ENCODE results near the gene AMOTL2. TPM values are rescaled to one million over a fixed set of nuclear protein-coding genes. Genes with fewer than 3 reads are reported as not detected.

The AMOTL2 gene
- total RNA-seq, 2 experiments from 2014 or later, result not detected

DNA sequence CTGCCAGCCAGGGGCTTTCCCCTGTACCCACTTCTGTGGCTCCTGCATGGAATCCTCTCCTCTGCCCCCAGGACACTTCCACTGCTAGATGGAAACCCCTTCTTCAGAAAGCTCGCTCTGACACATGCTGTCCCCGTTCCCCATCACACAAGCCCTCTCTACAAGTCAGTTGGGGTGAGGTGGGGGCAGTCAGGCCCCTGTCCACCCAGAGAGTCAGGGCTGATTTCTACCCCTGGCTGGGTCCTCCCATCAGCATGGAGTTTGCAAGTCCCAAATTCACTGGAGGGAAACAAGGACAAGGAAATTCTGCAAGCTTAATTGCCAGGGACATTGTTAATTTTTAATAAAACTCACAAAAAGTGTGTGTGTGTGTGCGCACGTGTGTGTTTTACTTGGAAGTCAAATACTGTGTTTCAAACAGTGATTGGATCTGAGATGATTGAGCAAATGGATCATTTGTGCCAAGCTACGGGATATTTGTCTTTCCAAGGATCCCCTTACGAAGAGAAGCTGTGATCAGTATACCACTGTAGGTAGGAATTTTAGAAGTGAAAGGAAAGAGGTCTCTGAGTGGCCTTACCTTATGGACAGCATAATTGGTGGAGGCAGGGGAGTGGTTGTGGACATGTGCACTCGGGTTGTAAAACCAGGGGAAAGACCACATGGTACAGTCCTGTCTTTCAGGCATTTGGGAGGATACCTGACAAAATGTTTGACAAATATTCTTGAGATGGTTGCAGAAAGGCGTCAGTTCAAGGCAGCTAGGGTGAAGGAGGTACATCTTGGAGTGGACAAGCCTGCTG lies 1.5 kb upstream of the AMOTL2 start:
- Mint-ChIP-seq H3K9me3 (no peaks in the 10 kb centered on the region), H3K27ac (no peak overlapping the region), H3K36me3 (no peaks in the 10 kb centered on the region), H3K4me1 (peaks cover 8% of the 10 kb centered on the region), H3K4me3 (peak overlapping the region; percentile 18), H3K27me3 (peaks cover 62% of the 10 kb centered on the region)
- DNase-seq (no peak), ATAC-seq (ENCODE audit: low read depth) (no peak)
- POLR2A ChIA-PET, result no interaction called here

DNA sequence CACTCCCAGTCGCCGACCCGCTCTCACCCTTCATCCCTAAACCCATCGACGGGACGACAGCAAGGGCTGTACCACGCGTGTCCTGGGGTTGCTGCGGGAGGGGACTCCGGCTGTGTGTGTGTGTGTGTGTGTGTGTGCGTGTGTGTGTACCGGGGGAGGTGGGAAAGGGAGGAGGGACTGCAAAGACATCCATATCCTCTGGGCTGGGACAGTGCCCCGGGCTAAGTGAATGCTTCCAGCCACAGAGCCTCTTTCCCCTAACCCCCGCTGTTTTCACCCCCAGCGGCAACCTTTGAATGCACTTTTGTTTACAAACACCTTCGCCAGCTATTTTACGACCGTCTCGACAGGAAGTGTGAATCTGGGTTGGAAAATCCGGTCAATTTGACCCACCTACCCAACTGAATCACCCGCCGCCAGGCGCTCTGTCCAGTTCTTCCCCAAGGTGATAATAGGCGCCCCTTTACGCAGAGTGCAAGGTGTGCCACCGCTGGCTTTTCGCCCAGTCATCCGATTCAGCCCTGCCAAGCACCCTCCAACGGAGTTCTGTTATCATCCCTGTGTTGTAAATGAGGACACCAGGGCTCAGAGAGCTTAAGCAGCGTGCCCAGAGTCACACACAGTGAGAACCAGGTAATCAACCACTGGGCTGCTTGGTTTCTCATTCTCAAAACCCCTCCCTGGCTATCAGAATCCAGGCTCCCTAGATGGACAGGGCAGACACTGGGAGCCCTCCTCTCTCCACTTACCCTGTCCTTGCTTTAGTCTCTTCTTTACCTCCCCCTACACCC lies 739 bp upstream of the AMOTL2 start:
- DNase-seq (no peak), ATAC-seq (ENCODE audit: low read depth) (peak; percentile 25)
- Mint-ChIP-seq H3K4me1 (peaks cover 6% of the 10 kb centered on the region), H3K4me3 (peak overlapping the region; percentile 79), H3K36me3 (no peaks in the 10 kb centered on the region), H3K27me3 (peaks cover 54% of the 10 kb centered on the region), H3K9me3 (no peaks in the 10 kb centered on the region), H3K27ac (no peak overlapping the region)
- POLR2A ChIA-PET, result no interaction called here

DNA sequence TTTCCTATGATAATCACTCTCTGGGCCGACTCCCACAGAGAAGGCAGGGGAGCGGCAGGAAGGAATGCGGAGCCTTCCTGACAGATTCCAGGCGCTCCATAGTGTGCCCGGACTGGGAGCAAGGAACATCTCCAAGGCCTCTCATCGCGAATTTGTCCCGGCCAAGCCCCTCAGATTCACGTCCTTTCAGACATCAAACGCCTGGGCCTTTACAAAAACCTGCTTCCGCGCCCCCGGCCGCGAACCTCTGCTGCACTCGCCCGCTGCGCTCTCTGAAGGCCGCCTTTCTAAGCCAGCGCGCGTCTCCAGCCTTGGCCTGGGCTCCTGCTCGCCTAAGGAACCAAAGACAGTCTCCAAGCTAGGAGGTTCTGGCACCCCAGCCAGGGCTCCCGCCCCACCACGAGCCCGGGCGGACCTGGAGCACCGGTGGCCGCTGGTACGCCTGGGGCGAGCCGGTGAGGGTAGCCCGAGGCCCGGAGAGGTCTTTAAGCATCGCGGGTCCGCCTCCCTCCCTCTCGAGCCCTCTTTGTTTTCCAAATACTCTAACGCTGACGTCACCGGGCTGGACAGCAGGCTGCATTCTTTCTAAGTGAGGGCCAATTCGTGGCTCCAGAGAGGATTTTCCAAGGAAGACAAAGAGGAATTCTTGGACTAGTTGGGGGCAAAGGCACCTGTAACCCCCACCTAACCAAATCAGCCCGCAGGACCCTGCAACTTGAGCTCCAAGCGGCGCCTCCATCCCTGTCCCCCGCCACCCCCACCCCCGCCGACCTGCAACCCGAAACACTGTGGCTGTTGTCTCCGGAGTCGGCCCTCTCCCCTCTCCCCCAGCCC lies 759 bp downstream of the AMOTL2 start:
- DNase-seq, result no peak
- peaks cover 6% of the 10 kb centered on the region for H3K4me1 Mint-ChIP-seq
- POLR2A ChIA-PET, result no interaction called here

DNA sequence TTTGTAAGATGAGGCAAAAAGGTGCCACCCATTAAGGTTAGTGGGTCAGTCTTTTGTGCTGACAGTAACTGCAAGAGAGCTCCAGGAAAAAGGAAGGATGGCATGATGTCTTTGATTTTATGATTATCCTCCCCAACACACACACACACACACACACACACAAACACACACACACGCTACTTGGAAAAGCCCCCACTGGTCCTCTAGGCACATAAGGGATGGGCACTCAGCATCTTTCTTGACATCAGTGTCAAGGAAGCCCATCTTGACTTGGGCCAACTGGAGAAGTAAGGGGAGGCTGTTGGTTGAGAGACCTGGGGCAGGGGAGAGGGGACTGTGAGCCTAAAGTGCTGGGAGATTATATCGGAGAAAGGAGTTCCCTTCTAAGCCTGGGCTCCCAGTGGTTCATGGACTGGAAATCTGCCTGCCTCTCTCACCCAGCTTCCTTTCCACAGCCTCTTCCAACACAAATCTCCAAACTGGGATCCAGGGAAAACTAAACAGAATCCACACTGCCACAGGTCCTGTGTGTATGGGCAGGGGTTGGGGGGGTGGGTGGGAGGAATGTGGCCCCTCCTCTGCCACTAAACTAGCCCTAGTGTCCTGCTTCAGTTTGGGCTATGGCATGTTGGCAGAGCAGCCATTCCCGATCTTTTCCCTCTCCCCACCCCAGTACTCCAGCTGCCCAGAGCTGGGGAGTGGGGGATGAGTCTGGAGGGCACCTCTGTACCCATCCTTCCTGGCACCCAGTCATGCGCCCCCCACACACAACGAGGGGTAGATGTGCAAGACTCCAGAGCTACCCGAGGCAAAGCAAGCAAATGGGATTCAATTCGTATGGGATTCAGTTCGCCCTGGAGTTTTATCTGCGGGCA lies 1.6 kb downstream of the AMOTL2 start:
- ATAC-seq (ENCODE audit: low read depth), result no peak
- Mint-ChIP-seq H3K36me3 (no peaks in the 10 kb centered on the region), H3K27ac (no peak overlapping the region), H3K4me1 (peaks cover 6% of the 10 kb centered on the region), H3K4me3 (no peak overlapping the region), H3K27me3 (peaks cover 54% of the 10 kb centered on the region), H3K9me3 (no peaks in the 10 kb centered on the region)
- POLR2A ChIA-PET, result no interaction called here
- DNase-seq, result no peak

More for the DNA sequence above, 759 bp downstream of the AMOTL2 start:
- no peak overlapping the region for H3K27ac Mint-ChIP-seq
- H3K27me3 Mint-ChIP-seq, result peaks cover 56% of the 10 kb centered on the region
- no peak for ATAC-seq (ENCODE audit: low read depth)
- H3K4me3 Mint-ChIP-seq, result peak overlapping the region; percentile 79
- H3K9me3 Mint-ChIP-seq, result no peaks in the 10 kb centered on the region
- no peaks in the 10 kb centered on the region for H3K36me3 Mint-ChIP-seq

DNA sequence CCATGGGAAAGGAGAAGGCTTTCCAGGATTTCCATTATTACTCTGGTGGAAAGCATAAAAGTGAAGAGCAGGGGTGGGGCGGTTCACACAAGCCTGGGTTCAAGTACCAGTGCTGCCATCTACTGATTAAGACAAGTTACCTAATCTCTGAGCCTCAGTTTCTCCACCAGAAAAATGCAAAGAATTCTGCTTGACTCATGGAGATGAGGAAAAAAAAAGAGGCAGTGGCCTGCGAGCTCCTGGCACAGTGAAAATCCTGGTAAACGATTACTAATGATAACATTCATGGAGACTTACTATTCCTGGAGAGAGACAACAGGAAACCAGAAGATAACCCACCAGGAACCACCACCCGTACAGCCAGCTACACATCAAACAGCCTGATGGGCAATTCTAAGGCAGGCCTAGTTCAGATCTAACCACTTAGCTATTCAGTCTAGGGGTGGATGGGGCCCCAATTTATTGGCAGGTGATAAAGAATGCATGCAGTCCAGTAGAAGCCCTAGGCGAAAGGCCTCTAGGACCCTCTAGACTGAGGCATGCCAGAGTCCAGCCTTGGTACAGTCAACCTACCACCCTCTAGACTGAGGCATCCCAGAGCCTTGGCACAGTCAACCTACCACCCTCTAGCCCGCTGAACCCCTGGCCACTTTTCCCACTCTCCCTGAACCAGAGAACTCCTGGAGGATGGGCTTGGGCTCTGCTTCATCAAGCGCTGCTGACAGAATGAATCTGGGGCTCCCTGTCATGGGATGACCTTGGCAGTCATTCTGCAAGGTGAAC lies 2.5 kb downstream of the AMOTL2 start:
- H3K36me3 Mint-ChIP-seq, result no peaks in the 10 kb centered on the region
- no peak for ATAC-seq (ENCODE audit: low read depth)
- POLR2A ChIA-PET, result no interaction called here
- H3K9me3 Mint-ChIP-seq, result no peaks in the 10 kb centered on the region
- H3K4me1 Mint-ChIP-seq, result peaks cover 6% of the 10 kb centered on the region
- peaks cover 50% of the 10 kb centered on the region for H3K27me3 Mint-ChIP-seq
- no peak overlapping the region for H3K27ac Mint-ChIP-seq
- no peak overlapping the region for H3K4me3 Mint-ChIP-seq
- no peak for DNase-seq

DNA sequence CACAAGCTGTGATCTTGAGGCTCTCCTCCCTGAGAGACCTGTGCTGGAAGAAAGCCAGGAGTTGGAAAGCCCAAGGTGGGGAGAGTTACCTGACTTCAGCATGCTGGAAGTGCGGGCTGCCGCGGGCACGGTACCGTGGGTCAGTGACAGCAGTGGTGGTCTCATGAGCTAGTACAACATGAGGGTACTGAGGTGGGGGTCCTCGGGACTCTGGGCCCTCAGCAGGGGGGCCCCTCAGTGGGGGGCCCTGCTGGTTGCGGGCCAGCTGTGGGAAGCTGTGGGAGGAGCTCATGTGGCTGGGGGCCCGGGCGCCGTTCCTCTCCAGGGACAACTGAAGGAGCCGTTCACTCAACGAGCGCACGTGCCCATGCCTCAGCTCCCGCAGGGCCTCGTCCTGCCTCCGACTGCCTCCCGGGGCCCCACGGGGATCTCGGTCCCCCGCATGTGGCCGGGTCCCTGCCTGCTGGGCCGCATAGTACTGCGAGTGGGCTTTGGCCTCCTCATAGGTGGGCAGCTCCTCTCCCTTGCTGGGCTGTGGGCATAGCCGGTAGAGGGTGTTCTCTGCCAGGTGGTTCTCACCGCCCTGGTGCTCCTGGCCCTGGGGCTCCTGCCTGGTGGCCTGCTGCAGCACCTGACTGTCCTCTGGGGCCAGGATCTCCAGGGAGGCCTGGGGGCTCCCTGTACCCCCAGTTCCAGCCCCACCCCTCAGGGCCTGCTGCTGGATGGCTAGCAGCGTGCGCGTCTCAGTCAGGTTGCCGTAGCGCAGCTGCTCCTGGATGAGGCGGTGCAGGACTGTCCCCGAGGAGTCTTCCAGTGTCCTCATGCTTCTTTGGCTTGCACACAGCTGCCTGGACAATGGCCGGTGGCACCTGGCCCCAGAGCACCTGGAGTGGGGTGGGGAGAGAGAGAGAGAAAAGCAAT lies 3.4 kb downstream of the AMOTL2 start:
- Mint-ChIP-seq H3K36me3 (no peaks in the 10 kb centered on the region), H3K27ac (no peak overlapping the region), H3K4me3 (no peak overlapping the region), H3K27me3 (peaks cover 42% of the 10 kb centered on the region), H3K9me3 (no peaks in the 10 kb centered on the region), H3K4me1 (peaks cover 6% of the 10 kb centered on the region)
- ATAC-seq (ENCODE audit: low read depth) (no peak), DNase-seq (no peak)
- POLR2A ChIA-PET, result no interaction called here

DNA sequence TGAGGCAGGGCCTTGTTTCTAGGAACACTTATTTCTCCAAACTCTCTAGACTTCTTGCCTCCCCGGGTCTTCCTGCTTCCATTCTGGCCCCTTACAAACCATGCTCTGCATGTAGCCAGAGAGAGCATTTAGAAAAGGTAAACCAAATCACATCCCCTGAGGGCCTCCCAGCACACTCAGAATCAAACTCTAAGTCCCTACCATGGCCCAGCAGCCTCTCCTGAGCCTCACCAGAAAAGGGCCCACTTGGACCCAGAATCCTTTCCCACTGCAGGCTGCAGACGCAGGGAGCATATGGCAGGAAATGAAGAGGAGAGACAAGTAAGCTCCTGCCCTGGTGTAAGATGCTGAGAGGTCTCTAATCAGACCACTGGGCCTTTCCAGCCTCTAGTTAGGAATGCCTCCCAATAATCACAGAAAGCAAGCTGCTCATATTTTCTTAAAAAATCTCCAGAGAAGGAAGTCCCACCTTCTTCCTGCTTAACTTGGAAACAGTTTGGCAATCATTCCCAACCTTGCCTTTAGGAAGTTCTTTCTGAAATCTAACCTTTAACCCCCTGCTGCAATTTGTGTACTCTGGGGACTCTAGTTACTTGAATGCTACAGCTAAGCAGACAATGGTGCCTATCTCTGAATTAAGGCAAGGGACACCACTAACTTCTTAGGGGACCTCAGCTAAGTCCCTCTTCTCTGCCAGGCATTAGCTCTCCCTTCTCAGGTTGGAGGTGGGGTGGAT lies 4.2 kb downstream of the AMOTL2 start:
- POLR2A ChIA-PET, result no interaction called here
- peaks cover 33% of the 10 kb centered on the region for H3K27me3 Mint-ChIP-seq
- ATAC-seq (ENCODE audit: low read depth) (no peak), DNase-seq (no peak)
- H3K36me3 Mint-ChIP-seq, result no peaks in the 10 kb centered on the region
- H3K9me3 Mint-ChIP-seq, result no peaks in the 10 kb centered on the region
- peaks cover 10% of the 10 kb centered on the region for H3K4me1 Mint-ChIP-seq
- H3K27ac Mint-ChIP-seq, result no peak overlapping the region
- no peak overlapping the region for H3K4me3 Mint-ChIP-seq

DNA sequence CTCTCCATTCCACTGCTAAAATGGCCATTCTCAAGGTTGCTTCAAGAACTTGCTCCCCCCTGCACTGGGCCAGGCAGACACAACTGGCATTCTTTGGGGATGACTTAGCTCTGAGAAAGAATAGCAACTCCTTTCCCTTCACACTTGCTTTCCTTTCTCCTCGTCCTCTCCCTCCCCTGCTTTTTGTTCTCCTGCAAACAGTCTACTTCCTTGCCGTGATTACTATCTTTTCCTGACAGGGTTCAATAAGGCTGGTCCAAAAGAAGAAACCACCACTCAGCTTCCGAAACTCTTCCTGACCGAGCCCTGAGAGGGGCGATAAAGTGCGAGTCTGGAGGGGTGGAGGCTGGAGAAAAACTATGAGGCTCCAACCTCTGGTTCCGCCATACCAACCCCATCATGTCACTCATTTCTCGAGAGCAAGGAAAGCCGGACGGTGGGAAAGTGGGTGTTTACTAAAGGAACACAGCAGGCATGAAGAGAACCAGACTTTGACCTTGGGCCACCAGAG lies 5.0 kb downstream of the AMOTL2 start:
- DNase-seq (no peak), ATAC-seq (ENCODE audit: low read depth) (no peak)
- H3K36me3 Mint-ChIP-seq, result no peaks in the 10 kb centered on the region
- no peaks in the 10 kb centered on the region for H3K9me3 Mint-ChIP-seq
- POLR2A ChIA-PET, result no interaction called here
- peaks cover 12% of the 10 kb centered on the region for H3K4me1 Mint-ChIP-seq
- no peak overlapping the region for H3K27ac Mint-ChIP-seq
- no peak overlapping the region for H3K4me3 Mint-ChIP-seq
- peaks cover 28% of the 10 kb centered on the region for H3K27me3 Mint-ChIP-seq

DNA sequence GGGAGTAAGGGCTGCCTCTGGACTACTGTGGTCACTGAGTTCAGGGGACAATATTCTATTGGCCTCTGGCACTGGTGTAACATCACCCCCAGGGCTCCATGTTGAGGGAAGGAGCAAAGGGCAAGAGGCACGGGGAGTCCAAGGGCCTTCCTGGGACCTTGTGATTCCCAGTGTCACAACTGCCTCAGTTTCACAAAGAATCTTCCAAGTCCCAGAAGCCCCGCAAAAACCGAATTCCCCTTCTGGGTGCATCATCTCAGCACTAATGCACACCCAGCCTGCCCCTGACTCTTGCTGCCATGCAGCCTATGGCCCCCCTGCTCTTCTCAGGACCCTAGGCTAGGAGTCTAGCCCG lies 5.5 kb downstream of the AMOTL2 start:
- Mint-ChIP-seq H3K27me3 (peaks cover 24% of the 10 kb centered on the region), H3K36me3 (no peaks in the 10 kb centered on the region), H3K9me3 (no peaks in the 10 kb centered on the region), H3K27ac (no peak overlapping the region), H3K4me1 (peaks cover 13% of the 10 kb centered on the region), H3K4me3 (no peak overlapping the region)
- POLR2A ChIA-PET, result no interaction called here
- no peak for DNase-seq
- no peak for ATAC-seq (ENCODE audit: low read depth)

DNA sequence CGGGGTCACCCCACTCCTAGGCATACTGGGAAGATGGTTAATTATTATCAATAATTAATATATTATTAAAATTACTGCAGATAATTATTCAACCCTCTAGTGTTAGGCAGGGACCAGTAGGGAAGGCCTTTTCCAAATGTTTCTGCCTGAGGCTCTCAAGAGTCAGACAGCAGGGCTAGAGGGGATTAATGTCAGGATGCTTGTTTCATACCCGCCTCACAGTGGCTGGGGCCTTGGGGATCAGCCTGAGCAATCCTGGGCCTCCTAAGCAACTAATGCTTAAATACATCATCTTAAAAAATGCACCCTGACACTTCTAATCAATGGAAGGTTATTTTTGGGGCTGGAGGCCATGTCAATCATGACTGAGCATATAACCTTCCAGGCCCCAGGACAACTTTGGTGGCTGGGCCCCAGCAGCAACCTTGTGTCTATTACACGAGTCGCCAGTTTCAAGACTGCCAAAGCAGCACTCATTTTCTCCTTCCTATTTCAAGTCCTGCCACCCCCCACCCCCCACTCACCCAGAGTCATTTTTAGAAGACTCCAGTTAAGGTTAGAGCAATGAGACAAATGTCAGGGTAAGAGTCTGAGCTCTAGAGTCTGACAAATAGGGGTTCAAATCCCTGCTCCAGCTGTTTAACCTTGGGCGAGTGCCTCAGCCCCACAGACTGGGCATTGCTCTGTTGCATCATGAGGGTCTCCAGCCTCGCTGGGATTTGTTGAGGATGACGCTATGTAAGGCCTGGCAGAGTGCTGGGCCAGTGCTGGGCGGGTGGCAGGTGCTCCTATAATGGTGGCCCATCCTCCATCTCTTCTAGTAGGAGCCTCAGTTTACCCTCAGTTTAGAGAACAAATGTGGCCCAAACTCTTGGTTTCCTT lies 6.1 kb downstream of the AMOTL2 start:
- Mint-ChIP-seq H3K4me3 (no peak overlapping the region), H3K4me1 (peaks cover 13% of the 10 kb centered on the region), H3K9me3 (no peaks in the 10 kb centered on the region), H3K36me3 (no peaks in the 10 kb centered on the region), H3K27ac (no peak overlapping the region), H3K27me3 (peaks cover 25% of the 10 kb centered on the region)
- POLR2A ChIA-PET, result no interaction called here
- no peak for ATAC-seq (ENCODE audit: low read depth)
- DNase-seq, result no peak
